SU-DHL-6 (cell line): ENCODE measurements around the gene GSC.

ENCODE experiments used
- EZH2phosphoT487 ChIP-seq: fragments of 200-600 bp; sonication (generic), shearing (Covaris generic); conservative IDR thresholded peaks from 2 replicates; pipeline ENCODE4 v1.6.1; 2018; ENCODE audit warnings: mild to moderate bottlenecking, antibody characterized with exemption, low read length, moderate library complexity, mixed read lengths
- TF ChIP-seq, protein P1 (sequence below): fragments of 200-600 bp; sonication (generic); IDR thresholded peaks from one replicate; pipeline ENCODE4 v1.5.1; 2017; ENCODE audit warnings: antibody characterized with exemption, mild to moderate bottlenecking, low read length, moderate library complexity; ENCODE audit not compliant: insufficient read depth, poor library complexity, severe bottlenecking

- TF ChIP-seq, protein P1, sequence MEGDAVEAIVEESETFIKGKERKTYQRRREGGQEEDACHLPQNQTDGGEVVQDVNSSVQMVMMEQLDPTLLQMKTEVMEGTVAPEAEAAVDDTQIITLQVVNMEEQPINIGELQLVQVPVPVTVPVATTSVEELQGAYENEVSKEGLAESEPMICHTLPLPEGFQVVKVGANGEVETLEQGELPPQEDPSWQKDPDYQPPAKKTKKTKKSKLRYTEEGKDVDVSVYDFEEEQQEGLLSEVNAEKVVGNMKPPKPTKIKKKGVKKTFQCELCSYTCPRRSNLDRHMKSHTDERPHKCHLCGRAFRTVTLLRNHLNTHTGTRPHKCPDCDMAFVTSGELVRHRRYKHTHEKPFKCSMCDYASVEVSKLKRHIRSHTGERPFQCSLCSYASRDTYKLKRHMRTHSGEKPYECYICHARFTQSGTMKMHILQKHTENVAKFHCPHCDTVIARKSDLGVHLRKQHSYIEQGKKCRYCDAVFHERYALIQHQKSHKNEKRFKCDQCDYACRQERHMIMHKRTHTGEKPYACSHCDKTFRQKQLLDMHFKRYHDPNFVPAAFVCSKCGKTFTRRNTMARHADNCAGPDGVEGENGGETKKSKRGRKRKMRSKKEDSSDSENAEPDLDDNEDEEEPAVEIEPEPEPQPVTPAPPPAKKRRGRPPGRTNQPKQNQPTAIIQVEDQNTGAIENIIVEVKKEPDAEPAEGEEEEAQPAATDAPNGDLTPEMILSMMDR: no peak
- no peak for TF ChIP-seq EZH2phosphoT487
Observed at GRCh38 chr14:94773061-94773648, 3.2 kb upstream of the GSC start.
